HepG2 (cell line): ENCODE data around the gene IFNAR1. TPM values are rescaled to one million over a fixed set of nuclear protein-coding genes. Genes with fewer than 3 reads are reported as not detected.

Experiments
- ATAC-seq: fragments of 200-7000 bp; cut with Tn5 transposase; 3 replicates; pipeline ENCODE4 v1.9.1; 2020; ENCODE audit warnings: mild to moderate bottlenecking, moderate library complexity
- BruUV-seq: library from RNA; stranded (reverse); fragments of 400-500 nt; replicated peaks from 2 replicates; lab custom pipeline; 2021; lab: Mats Ljungman, UMichigan
- CTCF ChIA-PET: fragments of 300-600 bp; formaldehyde crosslinking; extraction: SDS; loops from one replicate; lab custom pipeline; 2021; ENCODE audit warnings: low total read pairs, inconsistent platforms, low intra/inter-chr PET ratio; lab: Yijun Ruan, JAX
- POLR2A ChIA-PET: fragments of 350-600 bp; sonication (Branson Sonifier 250); formaldehyde crosslinking; loops from one replicate; lab custom pipeline; 2020; ENCODE audit warnings: antibody characterized with exemption, inconsistent platforms; lab: Yijun Ruan, JAX
- DNase-seq: peaks from one replicate; pipeline ENCODE4 v3.0.0-alpha.2; 2015; ENCODE audit warnings: low spot score
- FAIRE-seq: peaks from 3 replicates; lab custom pipeline; 2011; peaks lifted over from hg19 to GRCh38; lab: Jason Lieb, UNC
- H2AFZ ChIP-seq: one replicate; pipeline ENCODE4 v1.6.1; 2011; ENCODE audit warnings: low read length, inconsistent platforms
- H3K27ac ChIP-seq: fragments of 300-600 bp; 3 replicates; pipeline ENCODE4 v1.8.0; 2011; ENCODE audit warnings: mixed run types, mild to moderate bottlenecking, mixed read lengths, low read length, inconsistent platforms; ENCODE audit not compliant: insufficient read depth; ENCODE audit errors: extremely low read length
- H3K27me3 ChIP-seq, 2 experiments: fragments of 200-600 bp in 1 of 2; 2 replicates in 1 of 2; 3 replicates in 1 of 2; pipeline versions ENCODE4 v1.6.0 to v1.8.0; 2011; ENCODE audit warnings: low read length in 2 of 2, mild to moderate bottlenecking in 2 of 2, moderate library complexity in 2 of 2, inconsistent platforms in 1 of 2; ENCODE audit not compliant: insufficient read depth in 2 of 2, control insufficient read depth in 1 of 2
- H3K36me3 ChIP-seq, 2 experiments: fragments of 200-600 bp in 1 of 2; replicated peaks in 1 of 2; 2 replicates in 1 of 2; 3 replicates in 1 of 2; pipeline versions ENCODE4 v1.5.1 to v1.8.0; 2011; ENCODE audit warnings: low read length in 2 of 2, inconsistent platforms in 1 of 2; ENCODE audit not compliant: insufficient read depth in 2 of 2, control insufficient read depth in 1 of 2
- H3K4me1 ChIP-seq: 2 replicates; pipeline ENCODE4 v1.5.1; 2012; ENCODE audit warnings: low read length, inconsistent platforms; ENCODE audit not compliant: insufficient read depth
- H3K4me2 ChIP-seq: 2 replicates; pipeline ENCODE4 v1.6.0; 2011; ENCODE audit warnings: low read depth, low read length, inconsistent platforms
- H3K4me3 ChIP-seq, 3 experiments: fragments of 200-600 bp in 1 of 3; sonication (generic), shearing (Covaris generic) in 1 of 3; replicated peaks in 1 of 3; 2 replicates each; pipeline ENCODE4 v1.5.1; 2011 to 2016; ENCODE audit warnings: low read length in 3 of 3, inconsistent platforms in 2 of 3, low read depth in 2 of 3, mild to moderate bottlenecking in 2 of 3, control low read depth in 1 of 3, mixed read lengths in 1 of 3; ENCODE audit not compliant: insufficient read depth in 1 of 3
- H3K79me2 ChIP-seq: one replicate; pipeline ENCODE4 v1.6.1; 2011; ENCODE audit warnings: low read length, inconsistent platforms; ENCODE audit not compliant: insufficient read depth
- H3K9ac ChIP-seq: 2 replicates; pipeline ENCODE4 v1.6.0; 2011; ENCODE audit warnings: mild to moderate bottlenecking, low read depth, low read length, inconsistent platforms; ENCODE audit not compliant: insufficient read depth
- H3K9me3 ChIP-seq: 2 replicates; pipeline ENCODE4 v1.5.1; 2012; ENCODE audit warnings: mild to moderate bottlenecking, low read length
- H4K20me1 ChIP-seq: 2 replicates; pipeline ENCODE4 v1.6.0; 2011; ENCODE audit warnings: inconsistent platforms, mild to moderate bottlenecking, low read length, moderate library complexity; ENCODE audit not compliant: insufficient read depth
- CCAR2 ChIP-seq: fragments of 200-400 bp; formaldehyde crosslinking; optimal IDR thresholded peaks from 2 replicates; pipeline ENCODE3; 2018; ENCODE audit warnings: low read depth, mild to moderate bottlenecking, low read length, moderate library complexity
- DMAP1 ChIP-seq: IDR thresholded peaks from 2 replicates; pipeline ENCODE4 v1.6.1; 2016
- HIVEP1 ChIP-seq: sonication (generic); formaldehyde crosslinking; IDR thresholded peaks from 2 replicates; pipeline ENCODE4 v1.4.0; 2020; ENCODE audit warnings: mild to moderate bottlenecking, missing genetic modification reagents
- HOXA3 ChIP-seq: sonication (generic); formaldehyde crosslinking; IDR thresholded peaks from 2 replicates; pipeline ENCODE4 v1.5.0; 2020; ENCODE audit warnings: missing genetic modification reagents
- PAWR ChIP-seq: sonication (generic); formaldehyde crosslinking; IDR thresholded peaks from 2 replicates; pipeline ENCODE4 v1.4.0; 2020; ENCODE audit warnings: missing genetic modification reagents, mild to moderate bottlenecking, borderline replicate concordance
- REST ChIP-seq, 2 experiments: IDR thresholded peaks; 2 replicates each; pipeline ENCODE4 v1.6.1; 2011 to 2012; ENCODE audit warnings: low read length in 2 of 2, borderline replicate concordance in 1 of 2, low read depth in 1 of 2, mild to moderate bottlenecking in 1 of 2, moderate library complexity in 1 of 2
- ZBTB43 ChIP-seq: sonication (generic); formaldehyde crosslinking; conservative IDR thresholded peaks from 2 replicates; pipeline ENCODE4 v1.4.0; 2020; ENCODE audit warnings: missing genetic modification reagents
- ZFP91 ChIP-seq: sonication (generic); formaldehyde crosslinking; IDR thresholded peaks from 2 replicates; pipeline ENCODE4 v1.9.0; 2022; ENCODE audit warnings: missing genetic modification reagents, mild to moderate bottlenecking, borderline replicate concordance
- ZMYM2 ChIP-seq: sonication (generic); formaldehyde crosslinking; IDR thresholded peaks from 2 replicates; pipeline ENCODE4 v1.8.0; 2022; ENCODE audit warnings: mild to moderate bottlenecking, missing genetic modification reagents
- ZNF317 ChIP-seq: sonication (generic); formaldehyde crosslinking; IDR thresholded peaks from 2 replicates; pipeline ENCODE4 v1.5.0; 2020; ENCODE audit warnings: mild to moderate bottlenecking, missing genetic modification reagents
- ZNF598 ChIP-seq: sonication (generic); formaldehyde crosslinking; IDR thresholded peaks from 2 replicates; pipeline ENCODE4 v1.5.1; 2020; ENCODE audit warnings: mild to moderate bottlenecking, missing genetic modification reagents, borderline replicate concordance
- ZNF773 ChIP-seq: sonication (generic); formaldehyde crosslinking; IDR thresholded peaks from 2 replicates; pipeline ENCODE4 v1.4.0; 2020; ENCODE audit warnings: missing genetic modification reagents, borderline replicate concordance
- WGBS: methylation state at CpG from one replicate; pipeline ENCODE4 v1.1.6; 2017; ENCODE audit warnings: low lambda C conversion rate; 5-methylcytosine and 5-hydroxymethylcytosine counted together
- in situ Hi-C: cut with HindIII; loops from 2 replicates; pipeline ENCODE4 v1.10.0; 2017; ENCODE audit warnings: low pct_unique_long_range_greater_than_20kb; ENCODE audit not compliant: extremely low pct_ligation_motif_present
- intact Hi-C: fragments of 100-400 bp; cut with micrococcal nuclease; formaldehyde crosslinking; loops from one replicate; pipeline ENCODE4 v1.10.0; 2022; ENCODE audit not compliant: unreplicated experiment
- polyA plus RNA-seq, 8 experiments: library from polyadenylated mRNA; depleted of rRNA in 3 of 8; stranded (reverse) in 7 of 8; unstranded in 1 of 8; fragments of >200 nt; fragmentation: Illumina TruSeq in 4 of 8; extraction: Trizol in 4 of 8; gene quantifications; 2 replicates each; pipeline versions ENCODE4 v1.2.1 to v1.2.3, GENCODE V29; 2011 to 2016; ENCODE audit warnings: low read depth in 4 of 8, missing spikeins in 1 of 8, mixed read lengths in 1 of 8; ENCODE audit not compliant: insufficient read depth in 1 of 8
- total RNA-seq, 5 experiments: library from RNA; depleted of rRNA; stranded (reverse); fragments of >200 nt; fragmentation: Illumina TruSeq; extraction: Trizol; gene quantifications; 2 replicates each; pipeline ENCODE4 v1.2.3, GENCODE V29; 2016; ENCODE audit warnings: low read depth in 1 of 5
- TF ChIP-seq, protein P1 (sequence below): sonication (generic); formaldehyde crosslinking; IDR thresholded peaks from 2 replicates; pipeline ENCODE4 v1.4.0; 2020; ENCODE audit warnings: mild to moderate bottlenecking, missing genetic modification reagents

Gene IFNAR1
- total and polyA plus RNA-seq, 2 of the 13 experiments (the other 11 are each of a cell fraction or from before 2014, with no cell fraction given): 6.7 to 9.3 TPM

GRCh38 chr21:33286076-33286475 lies 38.7 kb upstream of the IFNAR1 start:
- WGBS: 43% methylated on average over 7 of the region's 11 CpGs
- Histone ChIP-seq H3K4me2 (peak overlapping the region; percentile 62), H3K4me3 (peak overlapping the region in 1 of 3 experiments; percentile 47; a peak in 1 of 6 replicates), H3K36me3 (peaks cover 5 to 26% of the 10 kb centered on the region in 2 experiments), H2AFZ (no peak overlapping the region), H3K27ac (peak overlapping the region; percentile 56), H3K9me3 (no peaks in the 10 kb centered on the region), H3K27me3 (no peaks in the 10 kb centered on the region), H4K20me1 (no peaks in the 10 kb centered on the region), H3K4me1 (peaks cover 25% of the 10 kb centered on the region), H3K9ac (no peak overlapping the region), H3K79me2 (no peaks in the 10 kb centered on the region)
- POLR2A ChIA-PET: interaction anchor here (1.2 kb wide), 1 partner anchor 16 kb away, joined by 3 read pairs; no protein-coding TSS in a partner anchor
- BruUV-seq: no TSS peak
- ATAC-seq: peak; percentile 72
- peak; percentile 56 for FAIRE-seq
- intact Hi-C loops (no loop called here), in situ Hi-C loops (no loop called here)
- CTCF ChIA-PET: no interaction called here
- DNase-seq: peak; percentile 38
- TF ChIP-seq ZNF317 (CRISPR knock-in tag) (no peak), DMAP1 (no peak), ZNF598 (no peak), ZBTB43 (CRISPR knock-in tag) (no peak), HIVEP1 (CRISPR knock-in tag) (no peak), ZMYM2 (CRISPR knock-in tag) (no peak), CCAR2 (no peak), REST (IDR thresholded peaks at IDR 0.05; ENCODE audit: borderline replicate concordance in 1 of 2, low read depth in 1 of 2, low read length in 2 of 2) (no peak), HOXA3 (CRISPR knock-in tag) (peak; percentile 37; the same call in 1 of the 2 replicates), ZNF773 (CRISPR knock-in tag) (no peak), ZFP91 (CRISPR knock-in tag) (peak; percentile 24), PAWR (CRISPR knock-in tag) (no peak)
- TF ChIP-seq, protein P1, sequence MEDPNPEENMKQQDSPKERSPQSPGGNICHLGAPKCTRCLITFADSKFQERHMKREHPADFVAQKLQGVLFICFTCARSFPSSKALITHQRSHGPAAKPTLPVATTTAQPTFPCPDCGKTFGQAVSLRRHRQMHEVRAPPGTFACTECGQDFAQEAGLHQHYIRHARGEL (CRISPR knock-in tag): no peak
